GM18526 (cell line): ENCODE results near the gene ERVFRD-1.

Experiments
- POLR2A ChIP-seq: IDR thresholded peaks from 3 replicates; pipeline ENCODE4 v1.6.1; 2011; ENCODE audit not compliant: insufficient read length; ENCODE audit errors: extremely low read depth

ERVFRD-1 gene

DNA sequence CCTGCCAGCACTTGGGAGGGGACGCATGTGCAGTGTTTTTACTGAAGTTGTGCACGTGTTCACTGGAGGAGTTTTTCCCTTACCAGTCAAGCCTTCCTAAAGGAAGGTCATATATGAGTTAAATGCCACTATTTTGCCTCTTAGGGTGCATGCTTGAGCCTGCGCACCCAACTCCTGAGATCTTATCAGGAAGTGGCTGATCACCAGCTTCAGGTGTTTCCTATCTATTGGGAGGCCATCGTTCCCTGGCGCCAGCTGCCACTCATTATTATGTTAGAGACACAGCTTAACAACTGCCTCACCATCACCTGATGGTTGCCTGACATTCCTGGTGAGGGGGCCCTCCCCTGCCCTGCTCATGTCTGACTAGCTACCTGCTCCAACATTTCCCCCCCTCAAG lies 8.5 kb downstream of the ERVFRD-1 start:
- no peak for TF ChIP-seq POLR2A

DNA sequence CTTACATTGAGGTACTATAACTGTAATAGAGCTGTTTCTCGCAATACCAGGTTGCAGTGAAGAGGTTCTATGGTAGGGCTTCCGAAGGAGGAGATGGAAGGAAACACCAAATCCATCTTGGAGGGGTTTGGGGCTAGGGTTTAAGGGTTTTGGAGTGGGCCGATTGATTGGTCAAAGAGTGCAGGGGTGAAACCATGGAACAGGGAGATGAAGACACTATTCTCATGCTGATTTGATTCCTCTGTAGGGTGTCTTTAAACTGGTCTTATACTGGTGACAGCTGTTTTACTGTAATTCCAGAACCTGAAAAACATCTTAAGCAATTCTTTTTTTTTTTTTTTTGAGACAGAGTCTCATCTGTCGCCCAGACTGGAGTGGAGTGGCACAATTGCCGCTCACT lies 10.1 kb downstream of the ERVFRD-1 start:
- TF ChIP-seq POLR2A: no peak

DNA sequence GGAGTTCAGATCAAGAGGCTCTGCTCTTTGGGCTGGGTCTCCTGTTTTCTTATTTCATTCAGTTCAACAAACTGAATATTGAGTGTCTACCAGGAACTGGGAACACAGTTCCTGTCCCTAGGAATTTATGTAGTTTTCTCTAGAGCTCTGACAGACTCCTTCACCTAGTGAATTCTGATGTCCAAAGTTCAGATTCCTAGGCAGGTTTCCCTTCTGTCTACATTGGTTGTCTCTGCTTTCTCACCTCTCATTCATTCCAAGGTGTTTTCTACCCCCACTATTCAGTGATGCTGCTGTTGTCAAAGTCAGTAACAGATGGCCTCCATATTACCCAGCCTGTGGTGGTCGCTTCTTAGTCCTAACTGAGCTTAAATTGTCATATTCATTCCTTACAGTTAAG lies 13.5 kb downstream of the ERVFRD-1 start:
- no peak for TF ChIP-seq POLR2A

DNA sequence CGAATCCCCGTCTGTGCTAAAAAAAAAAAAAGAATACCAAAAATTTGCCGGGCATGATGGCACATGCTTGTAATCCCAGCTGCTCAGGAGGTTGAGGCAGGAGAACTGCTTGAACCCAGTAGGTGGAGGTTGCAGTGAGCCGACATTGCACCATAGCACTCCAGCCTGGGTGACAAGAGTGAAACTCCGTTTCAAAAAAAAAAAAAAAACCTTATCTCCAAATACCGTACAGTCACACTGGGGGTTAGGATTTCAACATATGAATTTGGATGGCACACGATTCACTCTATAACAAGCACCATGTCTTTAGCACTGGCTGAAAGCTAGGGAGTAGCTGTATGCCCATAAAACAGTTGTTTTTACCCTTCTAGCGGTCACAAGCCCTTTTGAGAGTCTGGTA lies 14.0 kb downstream of the ERVFRD-1 start:
- no peak for TF ChIP-seq POLR2A

DNA sequence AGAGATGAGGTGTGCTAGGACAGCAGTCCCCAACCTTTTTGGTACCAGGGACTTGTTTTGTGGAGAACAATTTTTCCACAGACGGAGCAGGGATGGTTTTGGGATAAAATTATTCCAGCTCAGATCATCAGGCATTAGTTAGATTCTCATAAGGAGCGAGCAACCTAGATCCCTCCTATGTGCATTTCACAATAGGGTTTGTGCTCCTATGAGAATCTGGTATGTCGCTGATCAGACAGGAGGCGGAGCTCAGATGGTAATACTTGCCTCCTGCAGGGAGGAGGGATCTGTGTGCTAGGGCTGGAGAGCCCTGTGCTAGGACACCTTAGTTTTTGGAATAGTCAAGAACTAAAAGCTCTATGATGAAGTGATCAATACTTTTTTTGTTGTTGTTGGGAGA lies 15.4 kb downstream of the ERVFRD-1 start:
- TF ChIP-seq POLR2A: no peak

DNA sequence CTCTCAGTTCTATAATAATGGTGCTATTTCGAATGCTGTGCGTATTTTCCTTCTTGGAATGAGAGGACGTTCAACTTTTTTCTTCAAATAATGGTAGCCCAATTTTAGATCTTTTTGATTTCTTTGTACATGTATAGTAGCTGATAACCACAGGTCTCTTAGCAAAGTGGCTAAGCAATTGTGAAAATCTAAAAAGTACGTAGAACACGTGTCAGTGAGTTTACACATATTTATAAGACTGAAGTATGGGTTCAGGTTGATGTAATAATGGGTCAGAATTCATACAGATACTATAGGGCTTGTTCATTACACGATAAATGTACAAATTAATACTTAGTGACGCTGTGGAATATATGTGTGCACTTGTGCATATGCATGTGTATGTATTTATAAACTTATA lies 16.6 kb downstream of the ERVFRD-1 start:
- TF ChIP-seq POLR2A: no peak

DNA sequence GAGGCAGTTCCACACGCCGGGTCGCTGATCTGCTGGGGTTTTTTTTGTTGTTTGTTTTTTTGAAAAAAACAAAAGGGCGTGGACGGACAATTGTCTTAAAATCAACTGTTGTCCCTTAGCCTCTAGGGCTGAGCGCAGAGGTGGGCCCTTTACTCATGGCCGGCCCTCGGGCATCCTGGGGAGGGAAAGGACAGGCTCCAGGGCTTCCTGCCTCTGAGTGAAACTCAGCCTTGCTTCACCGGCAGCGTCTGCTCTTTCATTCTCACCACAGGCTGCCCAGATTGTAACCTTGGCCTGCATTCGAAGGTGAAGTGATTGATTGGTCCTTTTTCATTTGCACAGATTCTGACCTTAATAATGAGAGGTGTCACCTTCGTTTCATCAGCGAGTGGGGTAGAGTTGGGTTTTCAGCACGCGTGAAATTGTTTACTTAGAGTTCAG lies 17.1 kb downstream of the ERVFRD-1 start:
- peak; percentile 44 for TF ChIP-seq POLR2A

DNA sequence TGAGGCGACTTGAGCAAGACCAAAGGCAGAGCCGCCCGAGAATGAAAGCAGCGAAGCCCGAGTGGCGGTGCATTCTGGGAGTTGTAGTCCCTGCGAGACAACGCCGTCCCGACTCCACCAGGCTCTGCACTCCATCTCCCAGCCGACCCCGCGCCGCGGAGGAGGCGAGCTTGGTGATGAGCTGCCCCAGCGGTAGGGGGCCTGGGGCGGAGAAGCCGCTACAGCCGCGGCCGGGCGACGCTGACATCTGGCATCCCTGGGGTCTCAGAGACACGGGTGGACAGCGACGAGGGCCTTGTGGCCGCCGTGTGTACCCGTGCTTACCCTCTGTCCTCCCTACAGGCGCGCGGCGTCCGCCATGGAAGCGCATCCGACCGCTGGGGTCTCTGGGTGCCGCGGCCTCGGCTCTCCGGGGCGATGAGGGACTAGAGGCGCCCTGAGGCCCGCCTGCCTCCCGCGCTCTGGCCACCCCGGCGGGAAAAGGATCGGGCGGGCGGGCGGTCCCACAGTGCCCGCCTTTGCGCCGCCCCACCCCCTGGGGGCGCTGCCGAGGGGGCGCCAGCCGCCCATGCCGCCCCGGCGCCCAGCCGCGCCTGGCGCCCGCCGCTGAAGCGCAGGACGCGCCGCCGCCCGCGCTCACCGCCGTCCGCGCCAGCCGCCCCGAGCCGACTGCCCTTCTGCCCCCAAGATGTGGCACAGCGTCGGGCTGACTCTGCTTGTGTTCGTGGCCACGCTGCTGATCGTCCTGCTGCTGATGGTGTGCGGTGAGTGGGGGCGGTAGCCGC lies 17.7 kb downstream of the ERVFRD-1 start, which contains the start of gene SMIM13:
SMIM13 (plus strand) TSS at position 209 of the 785 bp plus-strand sequence; CDS start at position 689, 480 bp downstream.
- peak; percentile 62 for TF ChIP-seq POLR2A

DNA sequence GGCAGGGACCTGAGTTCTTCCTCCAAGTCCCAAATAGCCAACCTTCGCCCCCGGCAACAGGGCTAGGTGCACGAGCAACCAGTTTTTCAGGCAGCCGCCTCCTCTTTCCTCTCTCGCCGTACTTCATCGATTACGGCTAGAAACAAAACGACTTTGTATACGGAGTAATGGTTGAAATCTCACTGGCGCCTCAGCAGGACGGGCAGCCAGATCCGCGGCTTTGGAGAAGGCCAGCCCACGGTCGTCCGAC lies 18.2 kb downstream of the ERVFRD-1 start:
- peak; percentile 80 for TF ChIP-seq POLR2A

DNA sequence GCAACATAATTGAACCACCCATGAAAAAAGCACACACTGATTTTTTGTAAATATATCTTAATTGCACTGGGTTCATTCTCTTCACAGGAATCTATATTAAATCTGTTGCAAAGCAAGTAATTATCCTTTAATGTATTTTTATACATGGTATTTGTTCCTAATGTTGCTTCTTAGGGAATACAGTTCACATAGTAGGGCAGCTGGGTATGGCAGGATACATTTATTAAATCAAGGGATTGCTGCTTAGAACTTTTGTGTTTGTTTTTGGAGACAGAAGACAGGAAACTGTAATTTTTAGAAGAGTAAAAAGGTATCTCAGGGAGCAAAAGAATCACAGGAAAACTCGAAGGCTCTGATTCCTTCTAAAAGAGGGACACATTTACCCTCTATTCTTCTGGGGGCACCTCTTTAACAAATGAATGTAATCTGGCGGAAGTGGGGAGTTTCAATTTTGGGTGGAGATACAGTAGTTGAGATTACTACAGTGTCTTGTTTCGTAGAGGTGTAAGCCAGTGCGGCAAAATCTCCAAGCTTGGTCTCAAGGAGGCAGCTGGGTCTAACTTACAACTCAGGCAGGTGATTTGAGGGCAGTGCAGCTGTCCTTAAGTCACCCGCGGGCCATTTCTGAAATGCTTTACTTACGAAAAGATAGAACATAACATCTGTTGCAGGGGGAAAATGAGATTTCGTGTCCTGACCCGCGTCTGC lies 18.7 kb downstream of the ERVFRD-1 start:
- TF ChIP-seq POLR2A: no peak

DNA sequence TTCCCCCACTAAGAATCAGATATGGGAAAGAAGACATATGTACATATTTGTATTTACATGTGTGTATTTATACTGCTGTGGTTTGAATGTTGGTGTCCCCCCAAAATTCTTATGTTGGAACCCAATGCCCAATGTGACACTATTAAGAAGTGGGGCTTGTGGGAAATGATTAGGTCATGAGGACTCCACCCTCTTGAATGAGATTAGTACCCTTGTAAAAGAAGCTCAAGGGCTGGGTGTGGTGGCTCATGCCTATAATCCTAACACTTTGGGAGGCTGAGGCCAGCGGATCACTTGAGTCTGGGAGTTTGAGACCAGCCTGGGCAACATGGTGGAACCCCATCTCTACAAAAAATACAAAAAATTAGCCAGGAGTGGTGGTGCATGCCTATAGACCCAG lies 21.8 kb downstream of the ERVFRD-1 start:
- no peak for TF ChIP-seq POLR2A

DNA sequence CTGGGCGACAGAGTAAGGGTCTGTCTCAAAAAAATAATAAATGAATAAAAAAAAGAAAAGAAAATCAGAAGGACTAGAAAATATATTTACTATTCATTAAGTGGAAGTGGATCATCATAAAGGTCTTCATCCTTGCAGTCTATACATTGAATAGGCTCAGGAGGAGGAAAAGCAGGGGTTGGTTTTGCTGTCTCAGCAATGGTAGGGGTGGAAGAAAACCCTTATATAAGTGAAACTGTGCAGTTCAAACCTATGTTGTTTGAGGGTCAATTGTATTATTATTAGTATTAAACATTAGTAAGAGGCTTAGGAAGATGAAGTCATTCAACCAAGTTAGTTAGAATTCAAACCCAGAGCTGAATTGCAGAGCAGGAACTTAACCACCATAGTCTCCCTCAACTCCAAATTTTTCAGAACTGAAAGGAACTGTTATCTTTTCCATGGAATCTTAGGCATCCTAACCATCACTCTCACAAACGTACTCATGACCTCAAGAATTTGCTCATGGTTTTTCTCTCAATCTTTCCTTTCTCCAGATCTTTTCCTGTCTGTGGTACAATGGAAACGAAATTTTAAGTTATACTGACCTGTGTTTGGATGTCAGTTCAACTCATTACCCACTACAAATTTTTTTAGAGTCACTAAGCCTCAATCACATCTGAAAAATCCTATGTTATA lies 25.6 kb downstream of the ERVFRD-1 start:
- TF ChIP-seq POLR2A: no peak

DNA sequence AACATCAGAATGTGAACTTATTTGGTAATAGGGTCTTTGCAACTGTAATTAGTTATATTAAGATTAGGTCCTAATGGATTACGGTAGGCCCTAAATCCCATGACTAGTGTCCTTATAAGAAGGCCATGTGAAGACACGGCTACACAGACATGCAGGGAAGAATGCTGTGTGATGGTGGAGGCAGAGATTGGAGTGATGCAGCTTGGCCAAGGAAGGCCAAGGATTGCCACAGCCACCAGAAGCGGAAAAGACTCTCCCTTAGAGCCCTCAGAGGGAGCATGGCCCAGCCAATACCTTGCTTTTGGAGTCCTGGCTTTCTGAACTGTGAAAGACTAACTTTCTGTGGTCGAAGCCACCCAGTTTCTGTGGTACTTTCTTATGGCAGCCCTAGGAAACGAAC lies 27.6 kb downstream of the ERVFRD-1 start:
- no peak for TF ChIP-seq POLR2A

DNA sequence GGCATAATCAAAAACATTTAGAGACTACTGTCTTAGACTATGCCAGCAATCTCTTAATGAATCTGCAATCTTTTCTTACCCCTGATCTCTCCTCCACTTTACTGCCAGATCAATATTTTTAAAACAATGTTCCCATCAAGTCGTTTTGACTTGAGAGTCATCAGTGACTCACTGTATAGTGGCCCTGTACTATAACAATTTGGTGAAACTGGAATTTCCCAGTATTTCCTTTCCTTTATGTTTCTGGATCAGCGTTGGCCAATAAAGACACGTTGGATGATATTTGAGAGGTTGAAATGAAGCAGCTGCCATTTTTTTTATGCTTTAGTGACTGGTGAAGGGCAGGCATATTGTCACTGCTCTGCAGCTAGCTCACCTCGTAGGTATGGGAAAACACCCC lies 28.0 kb downstream of the ERVFRD-1 start:
- no peak for TF ChIP-seq POLR2A

DNA sequence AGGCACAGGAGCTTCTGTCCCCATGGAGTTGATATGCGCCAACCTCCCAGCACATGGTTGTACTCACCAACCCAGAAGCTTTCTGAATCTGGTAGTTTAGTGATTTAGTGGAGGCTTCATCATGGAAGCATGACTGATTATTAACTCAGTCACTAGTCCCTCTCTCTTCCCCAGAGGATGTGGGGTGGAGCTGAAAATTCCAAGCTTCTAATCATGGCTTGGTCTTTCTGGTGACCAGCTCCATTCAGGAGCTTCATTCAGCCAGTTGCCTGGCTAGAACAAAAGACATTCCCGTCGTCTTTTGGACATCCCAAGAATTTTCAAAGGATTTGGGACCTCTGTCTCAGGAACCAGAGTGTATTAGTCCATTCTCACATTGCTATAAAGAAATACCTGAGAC lies 31.2 kb downstream of the ERVFRD-1 start:
- no peak for TF ChIP-seq POLR2A

DNA sequence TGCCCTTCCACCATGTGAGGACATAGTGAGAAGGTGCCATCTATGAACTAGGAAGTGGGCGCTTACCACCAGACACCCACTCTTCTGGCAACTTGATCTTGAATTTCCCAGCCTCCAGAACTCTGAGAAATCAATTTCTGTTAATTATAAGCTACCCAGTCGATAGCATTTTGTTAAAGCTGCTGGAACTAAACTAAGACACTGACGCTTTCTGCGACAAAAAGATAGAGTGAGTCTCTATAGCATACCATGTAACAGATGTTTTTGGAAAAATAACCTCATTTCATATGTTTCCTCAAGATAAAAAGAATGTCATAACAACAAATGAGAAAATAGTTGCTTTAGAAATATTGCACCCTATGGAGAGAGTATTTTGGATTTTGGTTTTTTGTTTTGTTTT lies 33.3 kb downstream of the ERVFRD-1 start:
- TF ChIP-seq POLR2A: no peak
